Gastroesophageal sphincter (tissue), 3 donors: ENCODE data around the gene RAPGEF1.

Experiments used
- EP300 ChIP-seq: sonication (generic); formaldehyde crosslinking; IDR thresholded peaks from one replicate; pipeline ENCODE4 v1.6.1; 2017; ENCODE audit warnings: antibody characterized with exemption, mild to moderate bottlenecking
- POLR2A ChIP-seq, 2 donors: fragments of 450-650 bp; IDR thresholded peaks; one replicate each; pipeline ENCODE4 v1.6.1; 2017; ENCODE audit warnings: antibody characterized with exemption in 2 of 2, mild to moderate bottlenecking in 2 of 2, moderate library complexity in 1 of 2
- POLR2AphosphoS5 ChIP-seq: sonication (generic); formaldehyde crosslinking; IDR thresholded peaks from one replicate; pipeline ENCODE4 v1.6.1; 2017; ENCODE audit warnings: antibody characterized with exemption
- TF ChIP-seq, protein P1 (sequence below), 4 experiments: fragments of 200-600 bp in 2 of 4; fragments of 450-650 bp in 2 of 4; sonication (generic) in 1 of 4; IDR thresholded peaks; one replicate each; pipeline ENCODE4 v1.5.1; 2017 to 2019; ENCODE audit warnings: antibody characterized with exemption in 4 of 4, mild to moderate bottlenecking in 2 of 4, moderate library complexity in 2 of 4

DNA sequence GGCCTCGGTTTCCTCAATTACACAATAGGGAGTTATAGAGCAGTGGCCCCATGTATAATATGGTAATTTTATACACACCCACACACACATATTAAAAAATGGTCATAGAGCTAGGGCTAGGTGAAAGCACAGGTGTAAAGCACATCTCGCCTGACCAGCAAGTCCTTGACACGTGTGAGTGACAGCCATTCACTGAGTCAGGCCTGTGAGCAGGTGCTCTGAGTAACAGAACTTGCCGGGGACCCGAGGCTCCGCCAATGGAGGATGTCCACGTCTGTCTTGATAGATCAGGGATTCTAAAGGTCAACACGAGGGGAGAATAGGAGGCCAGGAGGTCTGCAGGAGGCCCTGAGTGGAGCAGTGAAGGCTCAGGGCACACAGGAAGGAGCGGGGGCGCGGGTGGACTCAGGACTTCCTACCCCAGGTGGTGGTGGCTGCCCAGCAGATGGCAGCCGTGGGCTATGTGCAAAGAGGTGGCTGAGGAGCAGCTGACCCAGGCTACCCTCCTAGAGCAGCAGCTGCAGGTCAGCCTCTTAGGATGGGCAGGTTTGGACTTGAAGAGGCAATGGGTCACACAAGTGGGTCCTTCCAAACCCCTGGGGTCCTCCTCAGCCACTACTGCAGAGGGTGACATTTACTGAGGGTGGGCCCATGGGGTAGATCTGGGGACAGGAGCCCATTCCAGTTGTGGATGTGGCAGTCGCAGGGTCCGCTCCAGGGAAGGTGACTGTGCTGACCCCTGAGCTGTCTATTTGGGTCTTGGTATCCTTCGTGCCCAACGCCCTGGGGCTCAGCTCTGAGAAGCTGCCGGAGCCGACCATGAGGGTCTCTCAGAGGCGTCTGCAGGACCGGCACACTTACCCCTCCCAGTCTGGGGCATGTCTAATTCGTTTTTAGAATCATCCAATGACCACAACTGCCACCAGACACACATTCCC is 148.7 kb downstream of the RAPGEF1 start:
- TF ChIP-seq POLR2AphosphoS5 (peak; percentile 19), POLR2A (IDR thresholded peaks at IDR 0.05) (no peak), EP300 (no peak)
- TF ChIP-seq, protein P1, sequence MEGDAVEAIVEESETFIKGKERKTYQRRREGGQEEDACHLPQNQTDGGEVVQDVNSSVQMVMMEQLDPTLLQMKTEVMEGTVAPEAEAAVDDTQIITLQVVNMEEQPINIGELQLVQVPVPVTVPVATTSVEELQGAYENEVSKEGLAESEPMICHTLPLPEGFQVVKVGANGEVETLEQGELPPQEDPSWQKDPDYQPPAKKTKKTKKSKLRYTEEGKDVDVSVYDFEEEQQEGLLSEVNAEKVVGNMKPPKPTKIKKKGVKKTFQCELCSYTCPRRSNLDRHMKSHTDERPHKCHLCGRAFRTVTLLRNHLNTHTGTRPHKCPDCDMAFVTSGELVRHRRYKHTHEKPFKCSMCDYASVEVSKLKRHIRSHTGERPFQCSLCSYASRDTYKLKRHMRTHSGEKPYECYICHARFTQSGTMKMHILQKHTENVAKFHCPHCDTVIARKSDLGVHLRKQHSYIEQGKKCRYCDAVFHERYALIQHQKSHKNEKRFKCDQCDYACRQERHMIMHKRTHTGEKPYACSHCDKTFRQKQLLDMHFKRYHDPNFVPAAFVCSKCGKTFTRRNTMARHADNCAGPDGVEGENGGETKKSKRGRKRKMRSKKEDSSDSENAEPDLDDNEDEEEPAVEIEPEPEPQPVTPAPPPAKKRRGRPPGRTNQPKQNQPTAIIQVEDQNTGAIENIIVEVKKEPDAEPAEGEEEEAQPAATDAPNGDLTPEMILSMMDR (IDR thresholded peaks at IDR 0.05), result peak in 3 of 4 experiments; percentile 89 to 92 (median 90)
